DOHH2 (cell line): ENCODE measurements around the gene C1QBP.
A peak's percentile ranks its signal among the peaks of the same experiment; 100 is the strongest.
"Not testable (repeated sequence)": the region's sequence is repeated elsewhere in the genome, so short reads cannot be mapped to it uniquely, and the experiment has no call there.

ENCODE experiments used
- H3F3A ChIP-seq: fragments of 200-600 bp; sonication (generic), shearing (Covaris generic); 2 replicates; pipeline ENCODE4 v1.6.0; 2016; ENCODE audit warnings: antibody characterized with exemption, mild to moderate bottlenecking; ENCODE audit not compliant: control insufficient read depth, insufficient read depth
- H3K27ac ChIP-seq: fragments of 200-600 bp; sonication (generic); 2 replicates; pipeline ENCODE4 v1.5.1; 2014; ENCODE audit warnings: low read depth, mild to moderate bottlenecking, low read length, moderate library complexity
- H3K27me3 ChIP-seq: fragments of 200-600 bp; sonication (generic); 2 replicates; pipeline ENCODE4 v1.6.1; 2014; ENCODE audit warnings: mild to moderate bottlenecking, low read length, mixed read lengths; ENCODE audit not compliant: control insufficient read depth
- H3K36me3 ChIP-seq: fragments of 200-600 bp; sonication (generic); 2 replicates; pipeline ENCODE4 v1.6.1; 2014; ENCODE audit warnings: mild to moderate bottlenecking, low read length, moderate library complexity, mixed read lengths; ENCODE audit not compliant: control insufficient read depth
- H3K4me1 ChIP-seq: fragments of 200-600 bp; sonication (generic); 2 replicates; pipeline ENCODE4 v1.6.1; 2014; ENCODE audit warnings: mild to moderate bottlenecking, low read length, mixed read lengths; ENCODE audit not compliant: control insufficient read depth
- H3K4me2 ChIP-seq: fragments of 200-600 bp; sonication (generic); 2 replicates; pipeline ENCODE4 v1.6.0; 2014; ENCODE audit warnings: mild to moderate bottlenecking, low read length, moderate library complexity
- H3K4me3 ChIP-seq: fragments of 200-600 bp; sonication (generic); 2 replicates; pipeline ENCODE4 v1.5.1; 2014; ENCODE audit warnings: mild to moderate bottlenecking, low read length, mixed read lengths
- H3K79me2 ChIP-seq: fragments of 200-600 bp; sonication (generic); 2 replicates; pipeline ENCODE4 v1.6.1; 2014; ENCODE audit warnings: mild to moderate bottlenecking, low read length, mixed read lengths; ENCODE audit not compliant: control insufficient read depth
- H3K9me2 ChIP-seq: fragments of 200-600 bp; sonication (generic); replicated peaks from 2 replicates; pipeline ENCODE4 v1.6.1; 2014; ENCODE audit warnings: mild to moderate bottlenecking, low read length, mixed read lengths; ENCODE audit not compliant: control insufficient read depth
- H3K9me3 ChIP-seq: fragments of 200-600 bp; sonication (generic); 2 replicates; pipeline ENCODE4 v1.6.1; 2014; ENCODE audit warnings: antibody characterized with exemption, low read length, mixed read lengths; ENCODE audit not compliant: control insufficient read depth, insufficient read depth
- H4K20me1 ChIP-seq: fragments of 200-600 bp; sonication (generic); 2 replicates; pipeline ENCODE4 v1.6.0; 2014; ENCODE audit warnings: low read depth, mild to moderate bottlenecking, antibody characterized with exemption, low read length, moderate library complexity; ENCODE audit not compliant: control insufficient read depth, insufficient read depth
- EZH2phosphoT487 ChIP-seq: fragments of 200-600 bp; sonication (generic); IDR thresholded peaks from 2 replicates; pipeline ENCODE4 v1.6.1; 2017; ENCODE audit warnings: borderline replicate concordance, mild to moderate bottlenecking, antibody characterized with exemption, low read length, moderate library complexity, mixed read lengths
- TF ChIP-seq, protein P1 (sequence below): fragments of 200-600 bp; sonication (generic); IDR thresholded peaks from one replicate; pipeline ENCODE4 v1.5.1; 2014; ENCODE audit warnings: antibody characterized with exemption, mild to moderate bottlenecking, low read depth, low read length; ENCODE audit not compliant: poor library complexity, severe bottlenecking

The C1QBP gene

DNA sequence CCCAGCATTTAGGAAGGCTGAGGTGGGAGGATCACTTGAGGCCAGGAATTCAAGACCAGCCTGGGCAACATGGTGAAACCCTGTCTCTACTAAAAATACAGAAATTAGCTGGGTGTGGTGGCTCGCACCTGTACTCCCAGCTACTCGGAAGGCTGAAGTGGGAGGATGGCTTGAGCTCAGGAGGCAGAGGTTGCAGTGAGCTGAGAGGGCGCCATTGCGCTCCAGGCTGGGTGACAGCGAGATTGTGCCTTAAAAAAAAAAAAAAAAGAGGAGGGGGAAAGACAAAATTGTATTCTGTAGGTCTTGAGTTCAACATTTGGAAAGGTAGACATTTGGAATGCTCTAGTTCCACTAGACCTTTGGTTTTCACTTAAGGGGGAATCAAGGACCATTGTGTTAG is 7.7 kb downstream of the C1QBP start:
- TF ChIP-seq, protein P1, sequence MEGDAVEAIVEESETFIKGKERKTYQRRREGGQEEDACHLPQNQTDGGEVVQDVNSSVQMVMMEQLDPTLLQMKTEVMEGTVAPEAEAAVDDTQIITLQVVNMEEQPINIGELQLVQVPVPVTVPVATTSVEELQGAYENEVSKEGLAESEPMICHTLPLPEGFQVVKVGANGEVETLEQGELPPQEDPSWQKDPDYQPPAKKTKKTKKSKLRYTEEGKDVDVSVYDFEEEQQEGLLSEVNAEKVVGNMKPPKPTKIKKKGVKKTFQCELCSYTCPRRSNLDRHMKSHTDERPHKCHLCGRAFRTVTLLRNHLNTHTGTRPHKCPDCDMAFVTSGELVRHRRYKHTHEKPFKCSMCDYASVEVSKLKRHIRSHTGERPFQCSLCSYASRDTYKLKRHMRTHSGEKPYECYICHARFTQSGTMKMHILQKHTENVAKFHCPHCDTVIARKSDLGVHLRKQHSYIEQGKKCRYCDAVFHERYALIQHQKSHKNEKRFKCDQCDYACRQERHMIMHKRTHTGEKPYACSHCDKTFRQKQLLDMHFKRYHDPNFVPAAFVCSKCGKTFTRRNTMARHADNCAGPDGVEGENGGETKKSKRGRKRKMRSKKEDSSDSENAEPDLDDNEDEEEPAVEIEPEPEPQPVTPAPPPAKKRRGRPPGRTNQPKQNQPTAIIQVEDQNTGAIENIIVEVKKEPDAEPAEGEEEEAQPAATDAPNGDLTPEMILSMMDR: peak; percentile 43
- peaks cover 92% of the 10 kb centered on the region for H3K36me3 ChIP-seq
- H3F3A ChIP-seq: peaks cover 48% of the 10 kb centered on the region

DNA sequence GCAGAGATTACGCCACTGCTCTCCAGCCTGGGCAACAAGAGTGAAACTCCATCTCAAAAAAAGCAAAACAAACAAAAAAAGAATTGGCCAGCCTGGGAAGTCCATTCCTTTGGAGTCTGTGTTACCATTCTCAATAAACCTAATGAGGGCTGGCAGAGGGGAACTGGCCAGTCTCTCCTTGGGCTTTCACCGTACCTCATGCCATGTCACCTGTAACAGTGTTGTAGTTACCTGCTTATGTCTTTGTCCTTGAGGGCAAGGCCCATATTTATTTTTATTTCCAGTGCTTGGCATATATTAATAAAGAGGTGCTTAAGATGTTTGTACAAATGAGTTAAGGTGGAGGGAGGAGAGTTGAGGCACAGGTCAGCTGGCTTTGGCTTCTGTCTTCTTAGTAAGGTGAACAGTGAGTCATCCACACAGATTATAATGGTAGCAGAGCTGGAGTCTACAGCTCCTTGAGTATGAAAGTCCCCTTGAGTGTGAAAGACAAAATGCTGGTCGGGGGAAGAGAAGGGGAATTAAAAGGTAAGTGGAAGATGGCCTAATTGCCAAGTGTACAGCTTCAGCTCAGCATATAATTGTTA is 8.4 kb downstream of the C1QBP start:
- no peak for TF ChIP-seq EZH2phosphoT487
- TF ChIP-seq, protein P1: no peak
- H3K9me2 ChIP-seq: no peaks in the 10 kb centered on the region
- H3K4me3 ChIP-seq: no peak overlapping the region
- H3K27ac ChIP-seq: no peak overlapping the region
- no peak overlapping the region for H3K4me2 ChIP-seq
- no peaks in the 10 kb centered on the region for H3K9me3 ChIP-seq
- peaks cover 94% of the 10 kb centered on the region for H3K36me3 ChIP-seq
- H3F3A ChIP-seq: peaks cover 47% of the 10 kb centered on the region
- 0 out of 2 replicates have a peak, but pooled peaks cover 8% of the 10 kb centered on the region for H4K20me1 ChIP-seq
- peaks cover 15% of the 10 kb centered on the region for H3K4me1 ChIP-seq
- no peaks in the 10 kb centered on the region for H3K27me3 ChIP-seq
- peaks cover 31% of the 10 kb centered on the region for H3K79me2 ChIP-seq

More for the DNA sequence above, 7.7 kb downstream of the C1QBP start:
- H3K79me2 ChIP-seq: peaks cover 30% of the 10 kb centered on the region
- H4K20me1 ChIP-seq: peaks cover 10% of the 10 kb centered on the region; the same call in 1 of the 2 replicates
- H3K4me1 ChIP-seq: peaks cover 19% of the 10 kb centered on the region
- H3K27ac ChIP-seq, H3K9me2 ChIP-seq, H3K4me2 ChIP-seq, H3K27me3 ChIP-seq, H3K9me3 ChIP-seq, H3K4me3 ChIP-seq: not testable (repeated sequence)

DNA sequence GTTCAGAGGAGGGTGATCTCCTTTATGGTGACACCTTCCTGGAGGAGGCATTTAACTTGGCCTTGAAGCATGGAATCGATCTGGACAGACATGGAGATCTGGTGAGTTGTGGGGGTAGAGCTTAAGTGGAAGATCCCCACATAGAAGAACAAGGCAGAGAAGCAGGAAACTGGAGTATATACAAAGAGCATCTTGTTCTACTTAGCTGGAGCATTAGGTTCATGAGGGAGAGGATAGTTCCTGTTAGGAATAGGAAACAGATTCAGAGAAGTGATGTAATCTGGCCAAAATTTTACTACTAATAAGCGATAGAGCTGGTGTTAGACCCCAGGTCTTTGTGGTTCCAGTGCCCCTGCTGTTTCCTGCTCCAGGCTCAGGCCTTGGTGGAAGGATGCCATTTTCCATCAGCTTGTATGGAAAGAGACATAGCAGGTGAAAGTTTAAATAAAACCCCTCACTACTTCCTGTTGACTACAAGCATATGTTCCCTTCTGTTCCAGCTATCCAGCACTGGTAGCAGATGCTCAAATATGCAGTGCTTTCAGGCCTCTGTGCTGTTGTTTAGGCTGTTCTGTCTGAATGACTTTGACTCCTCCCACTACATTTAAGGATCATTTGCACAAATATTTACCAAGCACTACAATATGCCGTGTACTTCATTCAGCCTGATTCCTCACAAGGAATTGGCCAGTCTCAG is 9.6 kb downstream of the C1QBP start:
- no peak overlapping the region for H3K4me2 ChIP-seq
- TF ChIP-seq, protein P1: no peak
- TF ChIP-seq EZH2phosphoT487: no peak
- H3K27me3 ChIP-seq: no peaks in the 10 kb centered on the region
- no peak overlapping the region for H3K4me3 ChIP-seq
- no peaks in the 10 kb centered on the region for H3K9me3 ChIP-seq
- H3K9me2 ChIP-seq: no peaks in the 10 kb centered on the region
- H3K36me3 ChIP-seq: peaks cover 95% of the 10 kb centered on the region
- peaks cover 42% of the 10 kb centered on the region for H3F3A ChIP-seq
- 0 out of 2 replicates have a peak, but pooled peaks cover 4% of the 10 kb centered on the region for H4K20me1 ChIP-seq
- H3K4me1 ChIP-seq: peaks cover 15% of the 10 kb centered on the region
- H3K79me2 ChIP-seq: peaks cover 29% of the 10 kb centered on the region
- peak overlapping the region; percentile 34 for H3K27ac ChIP-seq
